ENCODE data around the gene UBA1. TPM values are rescaled to one million over a fixed set of nuclear protein-coding genes. Genes with fewer than 3 reads are reported as not detected.
A peak's percentile ranks its signal among the peaks of the same experiment; 100 is the strongest.

The UBA1 gene
- total RNA-seq, 1 donor from 2014 or later = 161 TPM

- Histone ChIP-seq H3K27me3 (no peaks in the 10 kb centered on the region), H3K9me3 (no peaks in the 10 kb centered on the region), H3K4me1 (peaks cover 20% of the 10 kb centered on the region), H3K27ac (no peak overlapping the region), H3K36me3 (peaks cover 51% of the 10 kb centered on the region), H3K4me3 (no peak overlapping the region)
- no peak for ATAC-seq
- TF ChIP-seq CTCF (IDR thresholded peaks at IDR 0.05) = no peak
- no peak for DNase-seq
- intact Hi-C loops (cut with DNase I) = loop anchor here (10.0 kb wide), 2 partner anchors 186 to 326 kb away; no protein-coding TSS in a partner anchor
Measured at GRCh38 chrX:47198687-47199080, 5.1 kb downstream of the UBA1 start.

- no peak for TF ChIP-seq CTCF (IDR thresholded peaks at IDR 0.05)
- H3K4me1 ChIP-seq = peaks cover 20% of the 10 kb centered on the region
- H3K27me3 ChIP-seq = no peaks in the 10 kb centered on the region
- peaks cover 51% of the 10 kb centered on the region for H3K36me3 ChIP-seq
- ATAC-seq (no peak), DNase-seq (no peak)
- H3K27ac ChIP-seq = no peak overlapping the region
- H3K4me3 ChIP-seq = no peak overlapping the region
- no peaks in the 10 kb centered on the region for H3K9me3 ChIP-seq
- intact Hi-C loops (cut with DNase I) = loop anchor here (10.0 kb wide), 2 partner anchors 186 to 326 kb away; no protein-coding TSS in a partner anchor
Measured at GRCh38 chrX:47199286-47199685, 5.7 kb downstream of the UBA1 start.

GRCh38 chrX:47200385-47201150 is 6.9 kb downstream of the UBA1 start:
- Histone ChIP-seq H3K27me3 (no peaks in the 10 kb centered on the region), H3K9me3 (no peaks in the 10 kb centered on the region), H3K27ac (no peak overlapping the region), H3K4me3 (no peak overlapping the region), H3K4me1 (peaks cover 15% of the 10 kb centered on the region), H3K36me3 (peaks cover 51% of the 10 kb centered on the region)
- ATAC-seq (peak; percentile 53), DNase-seq (no peak)
- intact Hi-C loops (cut with DNase I) = no loop called here
- no peak for TF ChIP-seq CTCF (IDR thresholded peaks at IDR 0.05)

GRCh38 chrX:47201345-47201944 is 7.8 kb downstream of the UBA1 start:
- ATAC-seq (no peak), DNase-seq (no peak)
- H3K27me3 ChIP-seq = no peaks in the 10 kb centered on the region
- no peak overlapping the region for H3K27ac ChIP-seq
- H3K4me3 ChIP-seq = no peak overlapping the region
- H3K36me3 ChIP-seq = peaks cover 58% of the 10 kb centered on the region
- TF ChIP-seq CTCF (IDR thresholded peaks at IDR 0.05) = no peak
- intact Hi-C loops (cut with DNase I) = no loop called here
- H3K9me3 ChIP-seq = no peaks in the 10 kb centered on the region
- peaks cover 8% of the 10 kb centered on the region for H3K4me1 ChIP-seq

- intact Hi-C loops (cut with DNase I) = no loop called here
Measured at GRCh38 chrX:47202316-47202715, 8.7 kb downstream of the UBA1 start.

More at GRCh38 chrX:47202316-47202715, 8.7 kb downstream of the UBA1 start:
- ATAC-seq (no peak), DNase-seq (no peak)
- no peak overlapping the region for H3K27ac ChIP-seq
- H3K36me3 ChIP-seq = peaks cover 67% of the 10 kb centered on the region
- H3K27me3 ChIP-seq = no peaks in the 10 kb centered on the region
- TF ChIP-seq CTCF (IDR thresholded peaks at IDR 0.05) = no peak
- peaks cover 3% of the 10 kb centered on the region for H3K4me1 ChIP-seq
- H3K9me3 ChIP-seq = no peaks in the 10 kb centered on the region
- H3K4me3 ChIP-seq = no peak overlapping the region

Measured in upper lobe of right lung (tissue), 1 donor.